GM19193 (cell line): Measurements from ENCODE around the gene CADPS.

Source experiments
- POLR2A ChIP-seq: IDR thresholded peaks from 4 replicates; pipeline ENCODE4 v1.6.1; 2011; ENCODE audit not compliant: insufficient read depth, insufficient read length; ENCODE audit errors: extremely low read depth

The CADPS gene

DNA sequence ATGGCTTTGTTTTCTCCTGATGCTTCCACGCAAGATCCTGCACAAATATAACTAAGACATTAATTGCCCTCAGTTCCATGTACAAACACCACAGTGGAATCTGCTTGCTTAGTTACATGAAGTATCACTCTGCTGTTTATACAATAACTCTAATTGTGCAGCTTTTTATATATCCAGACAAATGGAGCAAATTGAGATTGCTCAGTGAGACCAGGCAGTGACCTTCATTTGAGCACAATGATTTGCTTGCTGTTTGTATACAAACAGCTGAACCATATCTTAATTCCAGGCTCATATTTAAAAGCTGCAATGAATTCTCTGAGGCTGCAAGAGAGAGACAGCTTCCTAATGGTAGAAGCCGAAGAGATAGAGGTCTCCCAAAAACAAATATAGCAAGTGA, 243.7 kb downstream of the CADPS start:
- no peak for TF ChIP-seq POLR2A

DNA sequence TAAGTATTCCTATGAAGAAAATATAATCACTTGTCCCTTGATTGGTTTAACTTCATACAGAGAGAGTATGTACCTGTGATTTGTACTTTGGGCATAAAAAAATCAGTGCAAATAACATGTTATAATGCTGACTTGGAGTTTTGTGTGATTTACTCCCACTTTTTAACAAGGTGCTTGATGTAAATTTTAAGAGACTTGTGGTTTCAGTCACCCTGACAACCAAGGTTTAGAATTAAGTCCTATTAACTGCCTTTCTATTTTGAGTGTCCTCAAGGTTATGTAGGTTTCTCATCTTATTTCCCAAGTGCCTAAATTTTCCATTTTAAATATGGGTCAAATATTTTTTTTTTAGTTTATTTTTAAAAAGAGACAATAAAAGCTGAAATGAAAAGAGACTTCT, 244.6 kb downstream of the CADPS start:
- TF ChIP-seq POLR2A = no peak

DNA sequence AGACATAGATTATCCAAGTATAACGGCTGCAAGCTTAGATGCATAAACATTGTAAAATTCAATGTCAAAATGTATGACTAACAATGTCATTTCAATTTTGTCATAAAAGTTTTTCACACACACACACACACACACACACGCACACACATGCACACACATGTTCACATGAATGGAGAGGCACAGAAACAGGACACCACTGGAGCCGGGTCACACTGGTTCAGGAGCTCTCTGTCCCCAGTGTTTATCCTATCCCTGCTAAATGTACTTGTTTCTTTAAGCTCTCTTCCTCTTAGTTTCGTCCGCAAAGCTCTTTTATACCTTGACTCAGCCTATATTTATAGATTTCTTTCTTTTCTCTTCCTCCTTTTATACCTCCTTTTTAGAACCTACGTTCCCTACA, 249.9 kb downstream of the CADPS start:
- no peak for TF ChIP-seq POLR2A

DNA sequence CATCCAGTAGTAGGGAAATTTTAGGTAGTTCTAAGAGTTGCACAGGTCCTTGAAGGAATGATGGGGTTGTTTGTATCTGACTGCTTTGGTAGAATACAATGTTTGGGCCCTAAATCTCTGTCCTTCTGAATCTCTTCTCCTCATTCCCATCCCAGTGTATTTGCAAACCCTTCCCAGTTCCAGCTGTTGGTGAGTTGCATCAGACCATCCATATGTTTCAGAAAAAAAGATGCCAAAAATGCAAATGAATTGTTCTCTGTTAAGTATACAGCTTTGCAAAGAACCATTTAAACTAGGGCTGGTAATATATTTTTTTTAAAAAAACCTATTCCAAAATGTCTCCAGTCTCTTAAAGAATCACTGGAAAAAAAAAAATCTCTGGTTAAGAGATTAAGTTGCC, 251.0 kb downstream of the CADPS start:
- TF ChIP-seq POLR2A = no peak

DNA sequence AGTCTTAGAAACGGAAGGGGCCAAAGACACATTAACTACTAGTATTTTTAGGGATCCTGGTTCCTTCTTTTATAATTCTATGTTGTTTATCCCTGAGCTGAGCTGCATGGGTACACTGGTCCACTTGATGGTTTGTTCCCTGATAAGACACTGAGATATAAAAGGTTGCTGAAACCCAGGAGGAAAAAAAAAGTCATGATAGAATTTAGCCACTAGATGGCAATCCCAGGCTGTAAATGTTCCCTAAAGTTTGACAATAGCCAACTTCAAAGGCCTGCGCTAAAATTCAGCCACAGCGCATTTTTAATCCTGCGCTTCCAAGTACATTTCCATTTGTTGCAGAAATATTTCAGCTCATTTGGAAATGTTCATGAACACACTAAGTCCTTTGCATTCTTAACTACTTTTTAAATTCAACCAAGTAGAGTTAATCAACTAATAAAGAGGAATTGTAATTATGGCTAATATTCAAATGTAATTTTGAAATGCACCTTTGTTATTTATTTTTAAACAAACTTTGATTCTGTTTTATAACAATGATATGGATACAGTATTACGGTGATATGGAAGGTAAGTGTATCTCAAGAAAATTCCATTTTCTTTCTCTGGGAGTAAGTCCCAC, 252.6 kb downstream of the CADPS start:
- no peak for TF ChIP-seq POLR2A

DNA sequence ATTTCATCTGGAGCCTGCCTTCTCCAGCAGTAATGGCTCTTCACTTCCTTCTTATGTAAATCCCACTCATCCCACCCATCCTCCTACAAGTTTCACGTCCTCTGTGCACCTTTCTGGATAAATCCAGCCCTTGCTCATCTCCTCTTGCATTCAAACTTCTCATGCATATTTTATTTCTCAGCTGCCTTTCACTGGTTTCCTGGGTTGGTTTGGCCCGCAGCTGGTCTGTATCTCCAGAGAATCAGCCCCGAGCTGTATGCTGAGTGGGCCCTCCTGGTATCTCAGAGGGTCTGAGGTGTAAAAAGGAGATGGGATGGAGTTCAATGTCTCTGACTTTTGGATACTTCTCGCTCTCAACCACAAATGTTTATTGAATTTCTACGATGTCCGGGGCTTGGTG, 253.3 kb downstream of the CADPS start:
- TF ChIP-seq POLR2A = no peak

DNA sequence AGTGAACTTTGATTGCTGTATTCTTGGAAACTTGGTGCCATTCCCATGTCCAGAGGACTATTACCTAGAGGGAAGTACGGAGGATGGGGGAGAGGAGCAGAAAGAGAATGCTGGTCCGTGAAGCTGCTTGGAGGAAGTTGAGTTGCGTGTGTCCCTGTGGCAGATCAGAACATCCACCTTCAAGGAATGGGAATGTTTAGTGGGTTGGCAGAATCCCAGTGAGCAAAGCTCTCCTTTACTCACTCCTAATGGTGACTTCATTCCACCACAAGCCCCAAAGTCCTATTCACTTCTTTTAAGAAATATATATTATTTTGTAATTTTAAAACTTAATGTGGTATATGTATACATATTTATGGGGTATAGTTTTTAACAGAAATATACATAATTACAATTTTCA, 254.0 kb downstream of the CADPS start:
- no peak for TF ChIP-seq POLR2A

DNA sequence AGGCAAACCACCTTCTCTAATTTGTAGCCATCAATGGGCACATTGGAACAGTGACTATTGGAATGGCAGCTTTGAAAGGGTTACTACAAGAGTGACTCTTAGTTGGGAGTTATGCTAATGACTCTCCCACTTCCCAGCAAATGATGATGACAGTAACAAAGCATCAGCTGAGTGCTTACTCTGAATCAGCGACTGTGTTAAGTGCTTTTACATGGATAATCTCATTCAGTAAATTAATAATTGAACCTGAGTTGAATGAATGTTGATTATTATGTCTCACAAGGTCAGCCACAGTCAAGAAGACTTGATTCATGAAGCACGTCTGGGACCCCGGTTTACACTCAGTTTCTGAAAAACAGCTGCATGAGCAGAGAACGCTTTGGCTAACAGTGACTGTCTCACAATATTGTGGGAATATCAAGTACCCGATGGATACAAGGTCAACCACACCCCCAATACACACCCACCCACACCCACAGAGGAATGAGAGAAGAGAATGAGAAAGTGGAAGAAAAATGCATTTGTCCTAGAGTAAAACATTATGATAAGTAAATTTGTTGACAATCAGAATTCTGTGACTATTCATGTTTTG, 259.9 kb downstream of the CADPS start:
- no peak for TF ChIP-seq POLR2A

DNA sequence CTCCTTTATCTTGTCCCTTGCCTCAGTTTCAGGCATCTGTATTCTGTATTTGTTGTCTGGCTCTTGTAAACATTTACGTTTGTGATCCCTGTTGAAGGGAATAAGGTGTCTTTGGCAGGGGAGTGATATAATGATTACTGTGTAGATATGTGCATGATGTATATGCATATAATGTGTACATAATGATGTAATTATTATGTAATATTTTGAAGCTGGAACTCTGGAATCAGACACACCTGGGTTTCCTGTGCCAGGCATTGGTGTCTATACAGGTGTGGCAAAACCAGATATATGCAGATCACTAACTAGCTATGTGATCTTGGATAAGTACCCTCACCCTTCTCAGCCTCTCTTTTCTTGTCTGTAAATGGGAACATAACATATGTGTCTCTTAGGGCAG, 260.7 kb downstream of the CADPS start:
- TF ChIP-seq POLR2A = no peak

DNA sequence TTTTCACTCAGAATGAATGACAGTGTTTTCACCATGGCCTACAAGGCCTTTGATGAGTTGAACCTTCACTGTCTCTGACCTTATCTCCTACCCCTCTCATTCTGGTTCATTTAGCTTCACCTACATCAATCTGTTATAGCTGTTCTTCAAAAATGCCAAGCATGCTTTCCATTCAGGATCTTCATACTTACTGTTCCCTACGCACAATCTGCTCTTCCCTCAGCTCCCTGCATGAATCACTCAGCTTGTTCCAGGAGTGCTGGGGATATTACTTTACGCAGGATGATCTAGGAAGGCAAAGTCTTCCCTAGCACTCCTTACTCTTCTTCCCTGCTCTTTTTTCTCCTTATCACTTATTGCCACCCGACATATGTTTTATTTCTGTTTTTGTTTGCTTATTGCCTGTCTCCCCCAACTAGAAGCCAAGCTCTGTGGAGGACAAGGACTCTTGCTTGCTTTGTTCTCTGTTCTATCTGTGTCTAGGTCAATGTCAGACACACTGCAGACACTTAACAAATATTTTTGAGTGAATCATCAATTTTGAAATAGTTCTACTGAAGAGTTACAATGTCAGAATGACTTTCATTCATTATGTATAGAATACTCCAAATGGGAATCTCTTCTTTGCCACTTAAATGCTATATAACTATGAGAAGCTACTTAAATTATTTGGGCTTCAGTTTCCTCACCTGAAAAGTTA, 263.5 kb downstream of the CADPS start:
- TF ChIP-seq POLR2A = no peak

DNA sequence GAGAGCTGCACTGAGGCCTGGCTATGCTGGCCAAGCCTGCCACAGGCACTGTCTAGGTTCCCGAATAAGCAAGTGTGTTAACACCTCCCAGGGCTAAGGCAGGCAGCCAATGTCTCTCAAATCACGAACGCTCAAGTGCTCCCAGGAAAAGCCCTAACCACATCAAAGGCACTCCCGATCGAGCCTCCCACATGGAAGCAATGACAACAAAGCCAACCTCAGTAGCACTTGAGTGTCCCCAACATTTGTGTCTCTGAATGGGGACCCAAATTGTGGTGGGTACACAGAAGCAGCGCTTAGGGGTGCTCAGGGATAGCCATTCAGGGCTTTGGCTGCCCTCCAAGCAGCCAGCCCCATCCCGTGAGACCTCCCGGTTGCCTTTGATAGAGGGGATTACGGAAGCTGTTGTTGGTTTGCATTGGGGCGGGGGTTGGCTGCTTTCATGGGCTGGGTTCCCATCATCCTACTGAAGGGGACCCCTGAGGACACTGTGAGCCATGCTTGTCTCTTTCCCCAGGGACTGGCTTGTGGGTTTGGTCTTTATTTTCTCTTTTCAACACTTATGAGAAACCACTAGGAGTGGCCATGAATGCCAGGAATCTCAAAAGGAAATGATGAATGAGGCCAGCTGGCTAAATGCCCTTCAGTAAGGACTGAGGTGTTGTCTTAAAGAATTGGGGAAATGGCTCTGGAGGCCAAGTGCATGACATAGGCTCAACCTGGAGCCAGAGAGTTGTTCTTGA, 267.8 kb downstream of the CADPS start:
- no peak for TF ChIP-seq POLR2A

DNA sequence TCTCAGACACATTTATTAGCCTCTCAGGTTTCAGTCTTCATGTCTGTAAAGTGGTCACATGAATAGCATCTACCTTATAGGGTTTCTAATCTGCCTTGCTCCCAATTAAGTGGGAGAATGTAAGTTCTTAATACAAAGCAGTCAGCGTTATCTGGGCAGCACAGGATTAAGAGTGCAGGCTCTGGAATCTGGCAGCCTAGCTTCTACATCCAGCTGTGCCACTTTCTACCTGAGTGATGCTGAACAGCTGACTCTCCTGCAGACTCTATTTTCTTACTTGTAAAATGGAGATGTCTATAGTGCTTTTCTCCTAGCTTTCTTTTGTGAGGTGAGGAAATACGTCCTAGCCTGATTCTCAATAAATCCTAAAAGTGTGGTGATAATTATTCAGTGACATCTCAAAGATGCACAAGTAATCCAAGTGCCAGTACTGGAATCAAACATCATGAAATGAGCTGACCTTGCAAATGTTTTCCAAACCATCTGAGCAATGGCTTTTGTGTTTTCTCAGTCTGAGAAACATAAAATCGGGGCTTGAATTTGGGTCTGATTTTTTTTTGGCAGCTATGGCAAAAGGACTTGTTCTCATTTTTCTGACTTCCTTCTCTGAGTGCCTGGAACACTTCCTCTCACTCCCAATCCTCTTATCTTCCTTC, 269.7 kb downstream of the CADPS start:
- no peak for TF ChIP-seq POLR2A

DNA sequence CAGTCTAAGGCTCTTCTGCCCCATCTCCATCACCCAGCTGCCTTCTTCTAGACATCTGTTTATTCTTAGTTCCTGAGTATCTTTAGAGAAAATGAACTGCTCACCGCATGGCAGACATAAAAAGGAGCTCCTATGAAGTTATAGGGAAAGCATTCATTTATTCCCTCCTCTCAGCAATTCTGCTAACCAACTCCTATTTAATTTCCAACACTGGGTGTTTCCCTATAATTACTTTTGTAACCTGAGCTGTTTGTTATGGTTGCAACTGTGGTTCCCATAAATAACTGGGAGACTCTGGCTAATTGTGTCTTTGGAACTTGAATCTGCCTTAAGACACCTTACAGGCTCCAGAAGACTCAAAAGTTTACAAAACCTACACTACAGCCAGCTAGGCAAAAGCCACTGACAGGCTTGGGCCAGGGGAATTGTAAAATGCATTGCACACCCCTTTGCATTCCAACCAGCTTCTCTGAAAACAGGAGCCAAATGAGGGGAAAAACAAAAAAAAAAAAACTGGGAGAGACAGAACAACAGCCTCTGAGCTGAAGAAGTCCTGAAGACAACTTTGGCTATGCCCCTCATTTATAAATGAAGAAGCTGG, 270.4 kb downstream of the CADPS start:
- TF ChIP-seq POLR2A = no peak

DNA sequence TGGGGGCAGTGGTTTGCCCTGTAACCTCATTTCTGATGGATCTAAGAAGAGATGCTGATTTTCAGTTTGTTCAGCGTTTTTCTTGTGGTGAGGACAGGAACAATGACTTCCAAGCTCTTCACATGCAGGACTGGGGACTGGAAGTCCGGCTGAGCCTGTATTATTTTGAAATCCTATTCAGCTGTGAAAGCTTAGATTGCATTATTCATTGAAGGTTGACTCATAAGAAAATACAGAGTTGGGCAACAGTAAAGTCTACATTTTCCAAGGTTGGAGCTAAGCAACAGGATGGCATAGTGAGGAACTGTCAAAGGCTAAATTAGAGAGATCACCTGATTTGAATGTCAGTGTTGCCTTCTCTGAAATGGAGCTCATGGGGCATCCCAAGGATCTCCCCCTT, 270.9 kb downstream of the CADPS start:
- TF ChIP-seq POLR2A = no peak

DNA sequence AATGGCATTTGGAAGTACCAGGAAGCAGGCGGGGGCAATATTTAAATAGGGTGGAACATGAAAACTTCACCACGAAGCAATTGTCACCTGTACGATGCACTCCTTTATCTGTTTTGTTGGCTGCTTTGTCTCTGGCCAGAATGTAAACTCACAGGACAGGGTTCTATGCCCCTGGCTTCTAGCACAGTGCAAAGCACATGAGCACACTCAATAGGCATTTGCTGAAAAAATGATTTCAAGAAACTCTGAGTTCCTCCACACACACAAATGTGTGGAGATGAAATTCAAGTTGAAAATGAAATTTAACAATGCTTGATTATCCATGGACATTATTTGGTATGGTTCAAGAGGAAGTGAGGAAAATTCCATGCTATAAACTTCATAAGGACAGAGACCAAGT, 272.2 kb downstream of the CADPS start:
- no peak for TF ChIP-seq POLR2A
